Tibial nerve (tissue), 4 donors: Measurements from ENCODE around the gene MACF1. TPM values are rescaled to one million over a fixed set of nuclear protein-coding genes. Genes with fewer than 3 reads are reported as not detected.

Experiments used
- DNase-seq, 2 donors: peaks; one replicate each; pipeline ENCODE4 v3.0.0-alpha.2; 2019; ENCODE audit warnings: low spot score in 2 of 2
- H3K27ac ChIP-seq, 4 donors: fragments of 200-600 bp; sonication (generic) in 3 of 4; one replicate each; pipeline ENCODE4 v1.5.1; 2017 to 2019; ENCODE audit warnings: mild to moderate bottlenecking in 1 of 4
- H3K27me3 ChIP-seq, 2 donors: fragments of 200-600 bp; sonication (generic) in 1 of 2; one replicate each; pipeline versions ENCODE4 v1.5.1 to v1.6.0; 2017 to 2019
- H3K36me3 ChIP-seq, 3 donors: fragments of 200-600 bp; sonication (generic); one replicate each; pipeline ENCODE4 v1.5.1; 2018 to 2019
- H3K4me1 ChIP-seq, 4 donors: fragments of 200-600 bp; sonication (generic) in 3 of 4; one replicate each; pipeline ENCODE4 v1.5.1; 2017 to 2019
- H3K4me3 ChIP-seq, 4 donors: fragments of 200-600 bp; sonication (generic) in 3 of 4; one replicate each; pipeline ENCODE4 v1.5.1; 2017 to 2019; ENCODE audit warnings: mild to moderate bottlenecking in 1 of 4, moderate library complexity in 1 of 4
- H3K9me3 ChIP-seq, 4 donors: fragments of 200-600 bp; sonication (generic) in 3 of 4; one replicate each; pipeline ENCODE4 v1.5.1; 2017 to 2019
- EP300 ChIP-seq, 2 donors: sonication (generic); formaldehyde crosslinking; IDR thresholded peaks; one replicate each; pipeline ENCODE4 v1.6.1; 2017; ENCODE audit warnings: antibody characterized with exemption in 2 of 2, mild to moderate bottlenecking in 1 of 2
- POLR2A ChIP-seq, 2 donors: fragments of 450-650 bp; IDR thresholded peaks; one replicate each; pipeline ENCODE4 v1.6.1; 2017; ENCODE audit warnings: antibody characterized with exemption in 2 of 2, mild to moderate bottlenecking in 2 of 2, moderate library complexity in 2 of 2
- WGBS, 2 donors: methylation state at CpG; one replicate each; pipeline ENCODE4 v1.1.5; 2018; 5-methylcytosine and 5-hydroxymethylcytosine counted together
- total RNA-seq, 4 donors: library from RNA; depleted of rRNA; stranded (reverse); fragments of >200 nt; gene quantifications; one replicate each; pipeline ENCODE4 v1.1.0, GENCODE V29; 2016
- TF ChIP-seq, protein P1 (sequence below), 5 experiments: fragments of 200-600 bp in 3 of 5; fragments of 450-650 bp in 2 of 5; sonication (generic) in 3 of 5; IDR thresholded peaks; one replicate each; pipeline ENCODE4 v1.5.1; 2016 to 2019; ENCODE audit warnings: antibody characterized with exemption in 5 of 5, mild to moderate bottlenecking in 3 of 5, moderate library complexity in 2 of 5

Gene MACF1
- total RNA-seq, 4 donors from 2014 or later = 214 to 296 (median 244) TPM

DNA sequence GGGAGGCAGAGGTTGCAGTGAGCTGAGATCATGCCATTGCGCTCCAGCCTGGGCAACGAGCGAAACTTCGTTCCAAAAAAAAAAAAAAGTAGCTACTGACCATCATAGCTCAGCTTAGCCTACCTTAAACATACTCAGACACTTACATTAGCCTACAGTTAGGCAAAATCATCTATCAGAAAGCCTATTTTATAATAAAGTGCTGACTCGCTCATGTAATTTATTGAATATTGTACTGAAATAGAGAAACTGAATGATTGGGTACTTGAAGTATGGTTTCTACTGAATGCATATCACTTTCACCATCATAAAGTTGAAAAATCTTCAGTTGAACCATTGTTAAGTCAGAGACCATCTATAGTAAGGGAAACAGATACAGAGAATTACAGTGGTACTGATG, 193.0 kb downstream of the MACF1 start:
- no peak for DNase-seq
- 74 to 91% methylated on average over 5 of the region's 5 CpGs for WGBS, 2 donors
- peaks cover 4 to 77% (median 38%) of the 10 kb centered on the region in 4 donors for H3K4me1 ChIP-seq
- no peaks in the 10 kb centered on the region for H3K36me3 ChIP-seq
- no peaks in the 10 kb centered on the region for H3K27me3 ChIP-seq
- TF ChIP-seq EP300 (IDR thresholded peaks at IDR 0.05) (no peak), POLR2A (IDR thresholded peaks at IDR 0.05) (no peak)
- TF ChIP-seq, protein P1, sequence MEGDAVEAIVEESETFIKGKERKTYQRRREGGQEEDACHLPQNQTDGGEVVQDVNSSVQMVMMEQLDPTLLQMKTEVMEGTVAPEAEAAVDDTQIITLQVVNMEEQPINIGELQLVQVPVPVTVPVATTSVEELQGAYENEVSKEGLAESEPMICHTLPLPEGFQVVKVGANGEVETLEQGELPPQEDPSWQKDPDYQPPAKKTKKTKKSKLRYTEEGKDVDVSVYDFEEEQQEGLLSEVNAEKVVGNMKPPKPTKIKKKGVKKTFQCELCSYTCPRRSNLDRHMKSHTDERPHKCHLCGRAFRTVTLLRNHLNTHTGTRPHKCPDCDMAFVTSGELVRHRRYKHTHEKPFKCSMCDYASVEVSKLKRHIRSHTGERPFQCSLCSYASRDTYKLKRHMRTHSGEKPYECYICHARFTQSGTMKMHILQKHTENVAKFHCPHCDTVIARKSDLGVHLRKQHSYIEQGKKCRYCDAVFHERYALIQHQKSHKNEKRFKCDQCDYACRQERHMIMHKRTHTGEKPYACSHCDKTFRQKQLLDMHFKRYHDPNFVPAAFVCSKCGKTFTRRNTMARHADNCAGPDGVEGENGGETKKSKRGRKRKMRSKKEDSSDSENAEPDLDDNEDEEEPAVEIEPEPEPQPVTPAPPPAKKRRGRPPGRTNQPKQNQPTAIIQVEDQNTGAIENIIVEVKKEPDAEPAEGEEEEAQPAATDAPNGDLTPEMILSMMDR (IDR thresholded peaks at IDR 0.05) = no peak
- no peak overlapping the region for H3K4me3 ChIP-seq
- peak overlapping the region in 2 of 4 donors; percentile 79 to 85 for H3K27ac ChIP-seq
- no peaks in the 10 kb centered on the region for H3K9me3 ChIP-seq

DNA sequence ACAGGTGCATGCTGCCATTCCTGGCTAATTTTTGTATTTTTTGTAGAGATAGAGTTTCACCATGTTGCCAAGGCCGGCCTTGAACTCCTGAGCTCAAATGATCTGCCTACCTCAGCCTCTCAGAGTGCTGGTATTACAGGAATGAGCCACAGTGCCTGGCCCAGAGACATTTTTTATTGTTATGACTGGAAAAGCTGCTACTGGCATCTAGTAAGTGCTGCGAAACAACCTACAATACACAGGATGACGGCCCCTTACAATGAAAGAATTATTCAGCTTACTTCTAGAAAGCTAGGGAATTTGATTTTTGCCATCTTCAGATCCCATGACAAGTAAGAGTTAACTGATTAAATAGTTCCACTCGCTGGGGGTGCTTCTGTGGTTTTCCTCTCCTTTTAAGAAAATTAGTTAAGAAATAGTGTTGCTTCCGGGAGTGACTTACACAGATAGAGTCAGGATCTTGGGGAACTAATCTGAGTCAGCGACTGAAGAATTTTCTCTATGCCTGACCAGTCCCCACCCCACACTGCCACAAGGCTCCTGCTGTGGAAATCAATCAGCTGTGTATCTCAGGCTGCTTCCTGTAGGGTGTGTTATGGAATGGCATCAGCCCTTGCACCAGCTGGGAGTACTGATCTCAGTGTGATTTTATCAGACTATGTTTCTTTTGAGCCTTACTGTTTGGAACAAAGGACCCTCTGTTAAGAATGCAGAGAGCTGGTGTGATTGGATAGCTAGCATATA, 194.0 kb downstream of the MACF1 start:
- Histone ChIP-seq H3K27ac (peak overlapping the region; percentile 41 to 85 (median 74)), H3K27me3 (no peaks in the 10 kb centered on the region), H3K4me1 (peaks cover 4 to 68% (median 35%) of the 10 kb centered on the region in 4 donors), H3K4me3 (no peak overlapping the region), H3K9me3 (no peaks in the 10 kb centered on the region), H3K36me3 (no peaks in the 10 kb centered on the region)
- 26 to 28% methylated on average over 6 of the region's 6 CpGs for WGBS, 2 donors
- TF ChIP-seq POLR2A (IDR thresholded peaks at IDR 0.05) (no peak), EP300 (IDR thresholded peaks at IDR 0.05) (peak; percentile 54 to 69)
- TF ChIP-seq, protein P1 (IDR thresholded peaks at IDR 0.05) = peak in 1 of 5 experiments; percentile 33
- peak; percentile 33 to 67 for DNase-seq

DNA sequence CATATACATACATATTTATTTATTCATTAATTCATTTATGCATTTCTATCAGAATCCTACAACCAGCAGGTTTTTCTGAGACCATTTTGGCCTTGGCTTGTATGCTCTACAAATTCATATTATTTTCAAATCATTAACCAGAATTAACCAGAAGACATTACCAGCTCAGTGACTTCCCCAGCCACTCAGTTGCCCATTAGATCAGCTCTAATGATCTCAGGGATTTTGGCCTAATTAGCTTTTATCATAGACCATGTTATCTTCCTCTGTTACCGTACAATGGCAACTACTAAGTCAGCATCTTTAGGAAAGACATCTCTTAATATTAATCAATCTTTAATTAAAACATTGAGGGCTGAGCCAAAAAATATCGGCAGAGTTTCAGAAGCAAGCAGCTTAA, 196.6 kb downstream of the MACF1 start:
- H3K4me3 ChIP-seq = no peak overlapping the region
- H3K36me3 ChIP-seq = no peaks in the 10 kb centered on the region
- no peaks in the 10 kb centered on the region for H3K9me3 ChIP-seq
- 92 to 96% methylated on average over 2 of the region's 2 CpGs for WGBS, 2 donors
- no peaks in the 10 kb centered on the region for H3K27me3 ChIP-seq
- DNase-seq = no peak
- peaks cover 0 to 55% (median 18%) of the 10 kb centered on the region in 4 donors for H3K4me1 ChIP-seq
- H3K27ac ChIP-seq = no peak overlapping the region
- TF ChIP-seq, protein P1 (IDR thresholded peaks at IDR 0.05) = no peak
- TF ChIP-seq EP300 (IDR thresholded peaks at IDR 0.05) (no peak), POLR2A (IDR thresholded peaks at IDR 0.05) (no peak)

DNA sequence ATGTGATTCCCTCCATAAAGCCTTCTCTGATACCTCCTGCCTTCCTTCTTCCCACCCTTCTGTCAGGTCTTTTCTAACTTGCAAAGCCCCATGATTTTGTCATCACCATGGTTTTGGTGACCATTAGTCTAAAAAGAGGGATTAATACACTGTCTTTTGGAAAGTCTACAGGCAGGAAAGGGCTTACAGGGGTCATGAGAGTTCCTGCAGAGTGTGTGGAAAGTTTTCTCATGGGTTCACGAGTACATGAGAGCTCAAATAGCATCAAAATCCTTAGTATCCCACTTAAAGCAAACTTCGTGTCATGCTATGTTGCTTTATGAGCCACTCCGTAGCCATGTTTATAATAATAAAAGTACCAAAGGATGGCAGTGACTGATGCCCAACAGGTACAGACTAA, 200.4 kb downstream of the MACF1 start:
- H3K27ac ChIP-seq = no peak overlapping the region
- no peaks in the 10 kb centered on the region for H3K27me3 ChIP-seq
- no peaks in the 10 kb centered on the region for H3K36me3 ChIP-seq
- TF ChIP-seq, protein P1 (IDR thresholded peaks at IDR 0.05) = no peak
- TF ChIP-seq EP300 (IDR thresholded peaks at IDR 0.05) (no peak), POLR2A (IDR thresholded peaks at IDR 0.05) (no peak)
- no peaks in the 10 kb centered on the region for H3K9me3 ChIP-seq
- peaks cover 0 to 43% (median 23%) of the 10 kb centered on the region in 4 donors for H3K4me1 ChIP-seq
- WGBS, 2 donors = 69 to 80% methylated on average over 3 of the region's 3 CpGs
- H3K4me3 ChIP-seq = no peak overlapping the region
- DNase-seq = no peak

DNA sequence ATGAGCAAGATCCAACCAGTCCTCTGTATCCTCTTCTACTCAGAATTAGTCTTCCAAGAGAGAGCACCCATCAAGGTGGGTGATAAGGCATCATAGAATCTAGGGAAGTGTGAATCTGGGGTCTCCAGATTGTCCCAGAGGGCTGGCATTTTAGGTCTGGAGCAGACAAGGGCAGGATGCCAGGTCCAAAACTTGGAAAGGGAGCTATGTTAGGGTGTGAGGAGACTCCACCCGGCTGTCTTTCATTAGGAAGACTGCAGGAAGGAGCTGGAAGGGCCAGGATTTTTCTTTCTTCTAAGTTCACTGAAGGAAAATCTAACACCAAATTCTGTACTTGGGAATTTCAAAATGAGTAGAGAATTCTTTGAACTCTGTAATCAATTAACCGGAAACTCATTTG, 200.9 kb downstream of the MACF1 start:
- no peaks in the 10 kb centered on the region for H3K9me3 ChIP-seq
- WGBS, 2 donors = 52 to 60% methylated on average over 2 of the region's 2 CpGs
- H3K27ac ChIP-seq = peak overlapping the region in 1 of 4 donors; percentile 39
- no peak for DNase-seq
- no peak for TF ChIP-seq EP300 (IDR thresholded peaks at IDR 0.05)
- TF ChIP-seq, protein P1 (IDR thresholded peaks at IDR 0.05) = no peak
- TF ChIP-seq POLR2A (IDR thresholded peaks at IDR 0.05) = no peak
- H3K4me3 ChIP-seq = no peak overlapping the region
- no peaks in the 10 kb centered on the region for H3K27me3 ChIP-seq
- H3K36me3 ChIP-seq = no peaks in the 10 kb centered on the region
- peaks cover 0 to 43% (median 28%) of the 10 kb centered on the region in 4 donors for H3K4me1 ChIP-seq
